Measurements from ENCODE around the gene CACNB4.

GRCh38 chr2:151881342-151881741 lies 217.5 kb downstream of the CACNB4 start:
- TF ChIP-seq POLR2A (IDR thresholded peaks at IDR 0.05; ENCODE audit: low read depth, low read length) = no peak
- TF ChIP-seq, protein P1, sequence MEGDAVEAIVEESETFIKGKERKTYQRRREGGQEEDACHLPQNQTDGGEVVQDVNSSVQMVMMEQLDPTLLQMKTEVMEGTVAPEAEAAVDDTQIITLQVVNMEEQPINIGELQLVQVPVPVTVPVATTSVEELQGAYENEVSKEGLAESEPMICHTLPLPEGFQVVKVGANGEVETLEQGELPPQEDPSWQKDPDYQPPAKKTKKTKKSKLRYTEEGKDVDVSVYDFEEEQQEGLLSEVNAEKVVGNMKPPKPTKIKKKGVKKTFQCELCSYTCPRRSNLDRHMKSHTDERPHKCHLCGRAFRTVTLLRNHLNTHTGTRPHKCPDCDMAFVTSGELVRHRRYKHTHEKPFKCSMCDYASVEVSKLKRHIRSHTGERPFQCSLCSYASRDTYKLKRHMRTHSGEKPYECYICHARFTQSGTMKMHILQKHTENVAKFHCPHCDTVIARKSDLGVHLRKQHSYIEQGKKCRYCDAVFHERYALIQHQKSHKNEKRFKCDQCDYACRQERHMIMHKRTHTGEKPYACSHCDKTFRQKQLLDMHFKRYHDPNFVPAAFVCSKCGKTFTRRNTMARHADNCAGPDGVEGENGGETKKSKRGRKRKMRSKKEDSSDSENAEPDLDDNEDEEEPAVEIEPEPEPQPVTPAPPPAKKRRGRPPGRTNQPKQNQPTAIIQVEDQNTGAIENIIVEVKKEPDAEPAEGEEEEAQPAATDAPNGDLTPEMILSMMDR (IDR thresholded peaks at IDR 0.05 in 2 of 3, conservative IDR thresholded peaks at IDR 0.05 in 1 of 3; ENCODE audit: control insufficient read depth in 2 of 3, extremely low read depth in 1 of 3, insufficient read depth in 1 of 3, low read depth in 3 of 3, low read length in 3 of 3) = no peak
- no peak for TF ChIP-seq MYC (IDR thresholded peaks at IDR 0.05; ENCODE audit: insufficient read depth, insufficient read length, insufficient replicate concordance, low read length, severe bottlenecking)
- no peak for TF ChIP-seq ATF3 (IDR thresholded peaks at IDR 0.05; ENCODE audit: borderline replicate concordance, extremely low read depth, low read depth, low read length)
